Melanocyte of skin (primary cell): Measurements from ENCODE around the gene SLC25A6. TPM values are rescaled to one million over a fixed set of nuclear protein-coding genes. Genes with fewer than 3 reads are reported as not detected.

ENCODE experiments used
- total RNA-seq, 2 donors: library from RNA; depleted of rRNA; stranded (reverse); fragments of >200 nt; gene quantifications; 2 replicates each; pipeline ENCODE4 v1.2.3, GENCODE V29; 2012

SLC25A6 gene
- 100 to 1,000 TPM; 157 to 194 TPM for total RNA-seq

DNA sequence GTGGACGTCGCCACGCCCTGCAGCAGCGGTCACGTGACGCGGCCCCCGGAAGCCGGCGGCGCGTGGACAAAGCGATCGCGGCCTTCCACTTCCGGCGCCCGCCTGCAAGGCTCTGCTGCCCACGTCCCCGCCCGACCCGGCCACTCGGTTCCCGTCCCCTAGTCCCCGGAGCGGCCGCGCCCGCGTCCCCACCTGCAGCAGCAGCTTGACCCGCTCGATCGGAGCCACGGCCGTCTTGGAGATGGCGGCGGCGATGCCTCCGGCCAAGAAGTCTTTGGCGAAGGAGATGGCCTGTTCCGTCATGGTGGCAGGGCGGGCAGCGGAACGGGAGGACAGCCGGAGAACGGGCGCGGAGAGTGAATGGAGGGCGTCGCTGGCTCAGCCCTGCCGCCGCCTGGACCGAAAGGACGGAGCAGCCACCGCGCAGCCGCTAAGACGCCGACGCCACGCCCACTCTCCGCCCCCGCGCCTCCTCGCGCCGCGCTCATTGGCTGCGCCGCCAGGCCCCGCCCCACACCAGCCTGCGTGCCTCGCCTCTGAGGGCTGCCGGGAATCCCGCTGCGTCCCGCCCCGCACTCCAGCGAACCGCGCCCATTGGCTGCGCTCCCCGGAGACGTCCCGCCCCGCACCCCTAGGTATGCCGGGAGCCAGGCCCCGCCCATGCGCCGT lies at the start of gene SLC25A6:
TSS of gene SLC25A6 (minus strand) at position 407 of the 669 bp plus-strand sequence. CDS start at position 303, 104 bp downstream.

GRCh38 chrX:1336331-1336943 lies 55.5 kb downstream of the SLC25A6 start, which contains the start of gene IL3RA:
TSS of gene IL3RA (plus strand) at chrX:1336785. CDS start at chrX:1341766, 4,981 bp downstream.

Other genes with a start within 250 kb of the SLC25A6 start
- gene CRLF2, start 179.5 kb downstream of the SLC25A6 start, total RNA-seq, result not detected
- under 1 TPM; 0.34 to 1.00 TPM for gene CSF2RA, start 123.3 kb downstream of the SLC25A6 start, total RNA-seq
- under 1 TPM in 1 of 2 donors, not detected in 1; under 0.01 TPM for gene IL3RA, start 55.3 kb downstream of the SLC25A6 start, total RNA-seq
- 1 to 10 TPM; 7.0 to 8.9 TPM for gene ASMTL, start 60.8 kb upstream of the SLC25A6 start, total RNA-seq
- gene P2RY8, start 145.1 kb upstream of the SLC25A6 start, total RNA-seq, result not detected
- 10 to 100 TPM; 17.2 to 22.0 TPM for gene AKAP17A, start 199.5 kb upstream of the SLC25A6 start, total RNA-seq
- not detected for gene ASMT, start 222.9 kb upstream of the SLC25A6 start, total RNA-seq